PC-9 (cell line): ENCODE measurements around the gene CEP72.

Source experiments
- CTCF ChIP-seq: fragments of 200-600 bp; sonication (generic); conservative IDR thresholded peaks from 2 replicates; pipeline ENCODE4 v1.6.1; 2017; ENCODE audit warnings: mixed run types, antibody characterized with exemption, mild to moderate bottlenecking, moderate library complexity
- EZH2 ChIP-seq: fragments of 200-600 bp; sonication (generic); IDR thresholded peaks from 2 replicates; pipeline ENCODE4 v1.8.0; 2017; ENCODE audit warnings: antibody characterized with exemption, low read depth

GRCh38 chr5:645421-645820, 33.3 kb downstream of the CEP72 start:
- TF ChIP-seq CTCF (no peak), EZH2 (no peak)
